ENCODE measurements around the gene PHAF1. TPM values are rescaled to one million over a fixed set of nuclear protein-coding genes. Genes with fewer than 3 reads are reported as not detected.
A peak's percentile ranks its signal among the peaks of the same experiment; 100 is the strongest.

Gene PHAF1
- total and polyA plus RNA-seq, 2 of the 13 experiments (the other 11 are each of a cell fraction or from before 2014, with no cell fraction given): 48.3 to 174 TPM

- TF ChIP-seq DMAP1 (CRISPR knock-in tag; IDR thresholded peaks at IDR 0.05) (peak; percentile 78), ZBTB33 (CRISPR knock-in tag; IDR thresholded peaks at IDR 0.05) (peak; percentile 43; the same call in 1 of the 2 replicates), ZNF878 (CRISPR knock-in tag; IDR thresholded peaks at IDR 0.05) (no peak), MIER2 (CRISPR knock-in tag; IDR thresholded peaks at IDR 0.05) (0 out of 2 replicates have a peak, but pooled peaks have one; percentile 20), ATAD3A (CRISPR knock-in tag; IDR thresholded peaks at IDR 0.05) (no peak), SAP130 (CRISPR knock-in tag; IDR thresholded peaks at IDR 0.05; ENCODE audit: low read depth) (peak; percentile 52), BCL6 (CRISPR knock-in tag; IDR thresholded peaks at IDR 0.05) (0 out of 2 replicates have a peak, but pooled peaks have one; percentile 1), ZBTB49 (CRISPR knock-in tag; IDR thresholded peaks at IDR 0.05; ENCODE audit: borderline replicate concordance) (no peak), ESRRA (CRISPR knock-in tag; IDR thresholded peaks at IDR 0.05; ENCODE audit: low read depth) (no peak), SIN3B (IDR thresholded peaks at IDR 0.05; ENCODE audit: low read length) (no peak), GFI1 (CRISPR knock-in tag; IDR thresholded peaks at IDR 0.05; ENCODE audit: borderline replicate concordance) (peak; percentile 62; the same call in 1 of the 2 replicates), PRDM4 (CRISPR knock-in tag; IDR thresholded peaks at IDR 0.05; ENCODE audit: borderline replicate concordance) (no peak), GMEB1 (CRISPR knock-in tag; IDR thresholded peaks at IDR 0.05; ENCODE audit: borderline replicate concordance) (no peak; the same call in 1 of the 2 replicates), KDM5B (CRISPR knock-in tag; IDR thresholded peaks at IDR 0.05; ENCODE audit: borderline replicate concordance) (peak; percentile 60; the same call in 1 of the 2 replicates), ZNF713 (CRISPR knock-in tag; IDR thresholded peaks at IDR 0.05) (peak; percentile 53; the same call in 1 of the 2 replicates), CEBPG (CRISPR knock-in tag; IDR thresholded peaks at IDR 0.05) (peak; percentile 21; the same call in 1 of the 2 replicates), RXRA (CRISPR knock-in tag; IDR thresholded peaks at IDR 0.05) (peak; percentile 13; the same call in 1 of the 2 replicates), SOX6 (IDR thresholded peaks at IDR 0.05) (no peak), SOX6 (CRISPR knock-in tag; IDR thresholded peaks at IDR 0.05) (peak; percentile 45; the same call in 1 of the 2 replicates), HDAC6 (IDR thresholded peaks at IDR 0.05; ENCODE audit: low read depth, low read length) (no peak), SSRP1 (CRISPR knock-in tag; IDR thresholded peaks at IDR 0.05) (no peak), ZNF652 (CRISPR knock-in tag; IDR thresholded peaks at IDR 0.05; ENCODE audit: borderline replicate concordance, low read depth) (0 out of 2 replicates have a peak, but pooled peaks have one; percentile 18), CCAR2 (optimal IDR thresholded peaks at IDR 0.05; ENCODE audit: low read depth, low read length) (no peak)
Observed at GRCh38 chr16:67170168-67170948, 60.6 kb downstream of the PHAF1 start, which contains the start of gene NOL3 (continued).

Data from HepG2 (cell line).